GM19324 (cell line): Measurements from ENCODE around the gene FBLN5.
"Not testable (repeated sequence)": the region's sequence is repeated elsewhere in the genome, so short reads cannot be mapped to it uniquely, and the experiment has no call there.

ENCODE experiments used
- ATAC-seq: cut with Tn5 transposase; IDR thresholded peaks from one replicate; pipeline ENCODE4 v1.9.1; 2021; ENCODE audit warnings: mild to moderate bottlenecking, moderate library complexity; ENCODE audit not compliant: unreplicated experiment, low FRiP score

The FBLN5 gene

GRCh38 chr14:91888641-91889476 is 58.6 kb downstream of the FBLN5 start:
- no peak for ATAC-seq

GRCh38 chr14:91886961-91887360 is 60.5 kb downstream of the FBLN5 start:
- ATAC-seq, result no peak

- ATAC-seq, result no peak
These were observed 61.7 kb downstream of the FBLN5 start for GRCh38 chr14:91885839-91886238.

DNA sequence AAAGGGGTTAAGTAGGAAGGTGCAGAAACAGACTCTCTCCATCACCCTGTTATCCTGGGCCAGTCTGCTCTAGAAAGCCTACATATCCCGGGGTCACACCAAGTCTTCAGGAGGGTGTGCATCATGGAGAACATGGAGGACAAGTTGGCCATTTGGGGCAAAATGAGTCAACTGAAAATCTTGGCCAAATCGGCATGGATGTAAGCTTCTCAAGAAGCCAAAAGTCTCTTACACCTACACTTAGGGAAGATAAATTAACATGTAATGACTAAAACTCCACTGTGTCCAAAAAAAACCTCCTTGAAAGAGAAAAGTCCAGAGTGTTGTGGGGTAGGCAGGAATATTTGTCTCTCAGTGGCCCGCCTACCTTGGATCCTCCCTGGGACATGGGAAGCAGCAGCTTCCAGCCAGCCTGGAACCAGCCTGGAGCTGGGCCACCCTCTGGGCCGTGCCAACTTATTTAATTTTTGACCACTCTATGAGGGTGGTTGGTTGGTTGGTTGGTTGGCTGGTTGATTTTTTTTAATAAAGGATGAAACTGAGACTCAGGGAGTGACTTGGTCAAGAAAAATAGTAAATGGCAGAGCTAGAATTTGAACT is 62.3 kb downstream of the FBLN5 start:
- no peak for ATAC-seq

DNA sequence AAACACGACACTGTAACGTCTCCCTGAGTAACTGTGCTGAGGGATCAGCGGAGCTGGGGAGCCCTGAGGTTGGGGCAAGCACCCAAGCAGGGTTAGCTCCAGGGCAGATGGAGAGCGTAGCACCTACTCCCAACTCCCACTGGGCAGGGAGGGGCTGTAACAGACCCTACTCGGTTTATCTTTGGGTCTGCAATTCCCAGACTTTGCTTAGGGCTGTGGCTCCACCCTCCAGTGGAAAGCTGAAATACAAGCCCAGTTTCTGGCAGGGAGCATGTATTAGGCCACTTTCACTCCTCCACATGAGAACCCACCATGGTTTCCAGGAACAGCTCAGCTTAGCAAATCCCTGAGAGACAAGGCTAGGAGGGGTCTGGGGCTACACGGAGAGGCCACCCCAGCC is 62.8 kb downstream of the FBLN5 start:
- no peak for ATAC-seq

DNA sequence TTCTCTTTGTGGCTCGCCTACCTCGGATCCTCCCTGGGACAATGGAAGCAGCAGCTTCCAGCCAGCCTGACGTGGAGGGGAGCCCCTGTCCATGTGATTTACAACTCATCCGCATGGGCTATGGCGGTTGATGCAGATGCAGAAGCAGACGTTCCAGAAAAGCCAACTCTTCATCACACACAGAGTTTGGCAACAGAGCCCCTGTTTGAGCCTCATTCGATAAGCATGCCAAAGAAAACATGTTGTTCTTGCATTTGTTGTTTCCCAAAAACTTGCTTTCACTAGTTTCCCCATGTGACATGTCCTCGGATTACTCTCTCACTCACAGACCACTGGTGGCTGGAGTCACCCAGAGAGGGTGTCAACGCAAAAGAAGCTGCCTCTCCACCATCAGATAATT is 63.7 kb downstream of the FBLN5 start:
- no peak for ATAC-seq

DNA sequence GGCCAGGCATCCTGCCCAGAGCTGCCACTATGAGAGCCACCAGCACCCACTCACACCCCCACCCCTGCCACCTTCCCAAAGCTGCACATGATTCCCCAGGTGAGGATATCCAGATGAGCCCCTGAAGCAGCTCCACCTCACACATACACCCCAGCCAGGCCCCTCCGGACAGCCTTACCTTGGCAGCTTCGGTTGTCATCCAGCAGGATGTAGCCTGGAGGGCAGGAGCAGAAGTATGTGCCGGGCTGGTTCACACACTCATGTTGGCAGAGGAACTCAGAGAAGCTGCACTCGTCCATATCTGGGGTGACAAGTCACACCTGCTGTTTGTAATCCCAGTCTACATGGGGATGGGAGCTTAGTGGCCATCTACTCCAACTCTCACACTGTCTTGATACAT is 64.7 kb downstream of the FBLN5 start:
- ATAC-seq, result no peak

GRCh38 chr14:91882369-91882768 is 65.1 kb downstream of the FBLN5 start:
- no peak for ATAC-seq

DNA sequence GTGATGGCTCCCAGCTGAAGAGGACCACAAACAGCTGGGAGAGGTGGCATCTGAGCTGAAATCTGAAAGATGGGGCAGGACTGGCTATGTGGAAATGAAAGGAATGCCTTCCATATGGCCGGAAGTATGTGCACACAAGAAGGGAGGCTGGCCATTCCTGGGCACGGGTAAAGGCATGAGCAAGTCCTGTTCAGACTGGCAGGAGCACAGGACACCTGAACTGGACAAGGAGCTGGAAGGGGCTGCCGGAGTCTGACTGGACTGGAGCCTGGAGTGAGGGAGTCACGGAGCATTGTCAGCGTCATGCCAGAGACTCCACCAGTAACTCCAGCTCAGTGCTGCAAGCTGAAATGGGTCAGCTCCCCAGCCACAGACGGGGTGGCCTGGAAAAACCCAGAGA is 68.3 kb downstream of the FBLN5 start:
- no peak for ATAC-seq

GRCh38 chr14:91878274-91878673 is 69.2 kb downstream of the FBLN5 start:
- ATAC-seq, result no peak

DNA sequence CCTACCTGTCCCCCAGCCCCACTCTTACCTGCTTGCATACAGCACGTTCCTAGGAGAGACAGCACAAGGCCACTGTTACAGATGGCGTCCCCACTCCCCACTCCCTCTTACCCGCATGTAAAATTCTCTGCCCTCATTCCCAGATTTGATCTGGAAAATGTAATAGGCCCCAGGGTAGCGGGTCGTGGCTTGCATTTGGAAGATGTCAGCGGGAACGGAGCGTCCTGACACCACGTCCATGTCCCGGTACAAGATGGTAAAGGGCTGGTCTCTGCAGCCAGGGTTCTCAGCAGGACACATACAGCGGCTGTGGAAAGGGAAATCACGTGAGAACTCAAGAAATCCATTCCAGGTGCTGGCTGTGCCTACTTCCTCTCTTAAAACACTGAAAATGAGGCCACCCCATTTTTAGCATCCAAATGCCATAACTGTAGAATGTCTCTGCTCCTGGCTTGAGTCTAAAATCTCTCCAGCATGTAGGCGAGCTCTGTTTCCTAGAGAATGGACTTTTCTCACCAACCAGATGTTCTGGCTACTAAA is 70.0 kb downstream of the FBLN5 start:
- ATAC-seq, result no peak

DNA sequence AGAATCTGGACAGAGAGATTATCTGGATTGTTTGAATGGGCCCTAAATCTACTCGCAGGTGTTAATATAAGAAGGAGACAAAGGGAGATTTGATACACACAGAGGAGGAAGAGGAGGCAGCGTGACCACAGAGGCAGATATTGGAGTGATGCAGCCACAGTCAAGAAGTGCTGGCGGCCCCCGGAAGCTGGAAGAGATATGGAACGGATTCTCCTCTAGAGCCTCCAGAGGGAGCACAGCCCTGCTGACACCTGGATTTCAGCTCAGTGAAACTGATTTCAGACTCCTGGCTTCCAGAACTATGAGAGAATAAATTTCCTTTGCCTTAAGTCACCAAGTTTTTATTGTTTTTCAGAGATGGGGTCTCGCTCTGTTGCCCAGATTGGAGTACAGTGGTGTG is 71.0 kb downstream of the FBLN5 start:
- no peak for ATAC-seq

GRCh38 chr14:91875525-91876286 is 71.8 kb downstream of the FBLN5 start:
- ATAC-seq, result no peak

GRCh38 chr14:91873471-91874415 is 73.8 kb downstream of the FBLN5 start:
- ATAC-seq, result peak; percentile 79

- ATAC-seq, result no peak
These were observed 74.7 kb downstream of the FBLN5 start for GRCh38 chr14:91872517-91873470.

DNA sequence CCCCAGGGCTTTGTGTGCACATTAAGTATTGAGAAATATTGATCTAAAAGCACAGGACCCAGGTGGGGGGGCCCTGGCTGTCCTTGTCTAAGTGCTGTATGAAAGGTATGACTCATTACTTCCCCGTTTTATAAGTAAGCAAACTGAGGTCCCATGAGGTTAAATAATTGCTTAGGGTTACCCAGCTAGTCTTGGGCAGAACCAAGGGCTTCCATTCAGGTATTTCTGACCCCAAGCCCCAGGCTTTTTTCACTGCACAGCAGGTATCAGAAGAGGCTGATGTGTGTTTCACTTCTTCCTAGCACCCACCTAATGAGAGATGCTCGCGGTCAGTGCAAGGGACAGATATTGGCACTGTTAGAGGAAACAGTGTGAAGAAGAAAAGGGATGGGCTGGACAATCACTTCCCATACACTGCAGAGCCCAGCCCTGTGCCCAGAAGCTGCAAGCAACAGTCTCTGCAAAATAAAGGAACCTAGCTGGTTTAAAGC is 75.4 kb downstream of the FBLN5 start:
- ATAC-seq, result no peak

DNA sequence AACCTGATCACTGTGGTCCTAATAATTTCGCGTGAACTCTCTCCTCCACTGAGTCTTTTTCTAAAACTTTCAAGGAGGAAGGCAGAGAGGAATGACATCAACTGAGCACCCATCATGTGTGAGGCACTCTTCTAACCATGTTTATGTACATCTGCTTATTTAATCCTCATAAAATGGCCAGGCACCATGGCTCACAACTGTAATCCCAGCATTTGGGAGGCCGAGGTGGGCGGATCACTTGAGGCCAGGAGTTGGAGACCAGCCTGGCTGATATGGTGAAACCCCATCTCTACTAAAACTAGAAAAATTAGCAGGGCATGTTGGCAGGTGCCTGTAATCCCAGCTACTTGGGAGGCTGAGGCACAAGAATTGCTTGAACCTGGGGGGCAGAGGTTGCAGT is 76.1 kb downstream of the FBLN5 start:
- not testable (repeated sequence) for ATAC-seq

DNA sequence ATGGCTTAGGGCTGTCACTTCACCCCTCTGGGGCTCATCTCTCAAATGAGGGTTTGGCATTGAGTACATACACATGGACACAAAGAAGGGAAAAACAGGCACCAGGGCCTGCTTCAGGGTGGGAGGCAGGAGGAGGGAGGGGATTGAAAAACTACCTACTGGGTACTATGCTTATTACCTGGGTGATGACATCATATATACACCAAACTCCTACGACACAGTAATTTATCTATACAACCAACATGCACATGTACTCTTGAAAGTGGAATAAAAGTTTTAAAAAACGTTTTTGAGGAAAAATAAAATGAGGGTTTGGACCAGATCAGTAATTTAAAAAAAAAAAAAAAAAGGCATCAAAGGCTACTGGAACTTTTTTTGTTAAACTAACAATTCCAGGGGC is 76.6 kb downstream of the FBLN5 start:
- ATAC-seq, result no peak

- no peak for ATAC-seq
These were observed 77.5 kb downstream of the FBLN5 start for GRCh38 chr14:91870001-91870400.
